ENCODE results near the gene ITM2C. TPM values are rescaled to one million over a fixed set of nuclear protein-coding genes. Genes with fewer than 3 reads are reported as not detected.

The ITM2C gene
- total RNA-seq, 4 donors from 2014 or later = 14.0 to 22.2 (median 19.9) TPM

GRCh38 chr2:230889911-230890601, 25.3 kb downstream of the ITM2C start:
- TF ChIP-seq CTCF (IDR thresholded peaks at IDR 0.05; ENCODE audit: low read depth) = no peak

GRCh38 chr2:230890646-230891045, 25.9 kb downstream of the ITM2C start:
- TF ChIP-seq CTCF (IDR thresholded peaks at IDR 0.05; ENCODE audit: low read depth) = no peak

GRCh38 chr2:230891064-230891463, 26.3 kb downstream of the ITM2C start:
- no peak for TF ChIP-seq CTCF (IDR thresholded peaks at IDR 0.05; ENCODE audit: low read depth)

GRCh38 chr2:230891509-230891908, 26.8 kb downstream of the ITM2C start:
- TF ChIP-seq CTCF (IDR thresholded peaks at IDR 0.05; ENCODE audit: low read depth) = no peak

GRCh38 chr2:230893338-230893737, 28.6 kb downstream of the ITM2C start:
- TF ChIP-seq CTCF (IDR thresholded peaks at IDR 0.05; ENCODE audit: low read depth) = no peak

- TF ChIP-seq CTCF (IDR thresholded peaks at IDR 0.05; ENCODE audit: low read depth) = no peak
Observed at GRCh38 chr2:230893841-230894781, 29.4 kb downstream of the ITM2C start.

Measured in subcutaneous adipose tissue (tissue), 4 donors.